H9 (cell line): ENCODE data around the gene ALKBH2. TPM values are rescaled to one million over a fixed set of nuclear protein-coding genes. Genes with fewer than 3 reads are reported as not detected.

Experiments used
- DNase-seq: peaks from one replicate; pipeline ENCODE4 v3.0.0-alpha.2; 2017
- H2AFZ ChIP-seq: one replicate; pipeline ENCODE4 v1.6.1; 2013; ENCODE audit warnings: mild to moderate bottlenecking, low read length, control low read depth, moderate library complexity
- H2AK5ac ChIP-seq: 2 replicates; pipeline ENCODE4 v1.6.1; 2013; ENCODE audit warnings: low read length, control low read depth, mixed read lengths; ENCODE audit not compliant: insufficient read length
- H2BK120ac ChIP-seq: one replicate; pipeline ENCODE4 v1.6.1; 2013; ENCODE audit warnings: low read depth, mild to moderate bottlenecking, low read length, control low read depth, inconsistent platforms; ENCODE audit not compliant: poor library complexity, severe bottlenecking
- H2BK12ac ChIP-seq: 2 replicates; pipeline ENCODE4 v1.6.1; 2013; ENCODE audit warnings: low read length, control low read depth, mixed read lengths, low read depth; ENCODE audit not compliant: insufficient read length
- H2BK15ac ChIP-seq: 2 replicates; pipeline ENCODE4 v1.6.1; 2013; ENCODE audit warnings: low read depth, low read length, control low read depth
- H2BK20ac ChIP-seq: one replicate; pipeline ENCODE4 v1.6.1; 2013; ENCODE audit warnings: low read depth, mild to moderate bottlenecking, low read length, control low read depth, inconsistent platforms; ENCODE audit not compliant: poor library complexity, severe bottlenecking
- H2BK5ac ChIP-seq: 2 replicates; pipeline ENCODE4 v1.6.1; 2013; ENCODE audit warnings: low read length, control low read depth, mixed read lengths; ENCODE audit not compliant: insufficient read length
- H3K14ac ChIP-seq: 2 replicates; pipeline ENCODE4 v1.6.1; 2013; ENCODE audit warnings: low read length, control low read depth; ENCODE audit not compliant: insufficient read depth
- H3K18ac ChIP-seq: 2 replicates; pipeline ENCODE4 v1.6.1; 2013; ENCODE audit warnings: low read depth, mild to moderate bottlenecking, mixed read lengths, low read length, control low read depth; ENCODE audit not compliant: insufficient read length
- H3K23ac ChIP-seq: 2 replicates; pipeline ENCODE4 v1.6.1; 2013; ENCODE audit warnings: low read length, control low read depth, mixed read lengths, low read depth; ENCODE audit not compliant: insufficient read length
- H3K23me2 ChIP-seq: 2 replicates; pipeline ENCODE4 v1.6.1; 2013; ENCODE audit warnings: low read depth, mild to moderate bottlenecking, mixed read lengths, low read length, control low read depth; ENCODE audit not compliant: insufficient read length, poor library complexity, severe bottlenecking
- H3K27ac ChIP-seq: 2 replicates; pipeline ENCODE4 v1.5.1; 2013; ENCODE audit warnings: low read length, control low read depth, mixed read lengths, low read depth; ENCODE audit not compliant: insufficient read length
- H3K27me3 ChIP-seq: 2 replicates; pipeline ENCODE4 v1.6.1; 2013; ENCODE audit warnings: low read length, control low read depth, inconsistent platforms; ENCODE audit not compliant: insufficient read depth
- H3K4ac ChIP-seq: 2 replicates; pipeline ENCODE4 v1.6.1; 2013; ENCODE audit warnings: low read depth, mild to moderate bottlenecking, control low read depth, inconsistent platforms, low read length, moderate library complexity
- H3K4me1 ChIP-seq: 2 replicates; pipeline ENCODE4 v1.6.1; 2013; ENCODE audit warnings: low read length, control low read depth, inconsistent platforms; ENCODE audit not compliant: insufficient read depth
- H3K4me2 ChIP-seq: 2 replicates; pipeline ENCODE4 v1.6.1; 2013; ENCODE audit warnings: low read length, control low read depth, mixed read lengths; ENCODE audit not compliant: insufficient read length, insufficient read depth
- H3K56ac ChIP-seq: 2 replicates; pipeline ENCODE4 v1.6.1; 2013; ENCODE audit warnings: low read depth, mild to moderate bottlenecking, mixed read lengths, low read length, control low read depth; ENCODE audit not compliant: insufficient read length
- H3K79me1 ChIP-seq: 2 replicates; pipeline ENCODE4 v1.6.1; 2013; ENCODE audit warnings: low read depth, mild to moderate bottlenecking, moderate library complexity, low read length, control low read depth, inconsistent platforms; ENCODE audit not compliant: insufficient read depth, poor library complexity, severe bottlenecking
- H3K79me2 ChIP-seq: 2 replicates; pipeline ENCODE4 v1.6.1; 2013; ENCODE audit warnings: low read length, control low read depth, inconsistent platforms; ENCODE audit not compliant: insufficient read depth
- H3K9ac ChIP-seq: 2 replicates; pipeline ENCODE4 v1.6.1; 2013; ENCODE audit warnings: low read length, control low read depth, mixed read lengths; ENCODE audit not compliant: insufficient read length; ENCODE audit errors: extremely low read depth
- H3K9me3 ChIP-seq: one replicate; pipeline ENCODE4 v1.6.1; 2013; ENCODE audit warnings: low read depth, low read length, inconsistent platforms; ENCODE audit not compliant: control insufficient read depth
- H3T11ph ChIP-seq: one replicate; pipeline ENCODE4 v1.6.1; 2013; ENCODE audit warnings: mild to moderate bottlenecking, low read length, control low read depth, inconsistent platforms
- H4K20me1 ChIP-seq: one replicate; pipeline ENCODE4 v1.6.1; 2013; ENCODE audit not compliant: control insufficient read depth, insufficient read length, insufficient read depth
- H4K5ac ChIP-seq: 2 replicates; pipeline ENCODE4 v1.6.1; 2013; ENCODE audit warnings: low read depth, mild to moderate bottlenecking, mixed read lengths, low read length, control low read depth; ENCODE audit not compliant: insufficient read length
- H4K8ac ChIP-seq: replicated peaks from 2 replicates; pipeline ENCODE4 v1.6.1; 2013; ENCODE audit warnings: low read length, control low read depth, mixed read lengths, low read depth; ENCODE audit not compliant: insufficient read length
- H4K91ac ChIP-seq: 2 replicates; pipeline ENCODE4 v1.6.1; 2013; ENCODE audit warnings: low read depth, mild to moderate bottlenecking, moderate library complexity, mixed read lengths, low read length, control low read depth; ENCODE audit not compliant: insufficient read length
- H3K27ac Mint-ChIP-seq, 3 experiments: 2 replicates in 2 of 3; 3 replicates in 1 of 3; pipeline ENCODE4 v1.8.0; 2020 to 2021; ENCODE audit warnings: mixed read lengths in 3 of 3, mild to moderate bottlenecking in 1 of 3, moderate library complexity in 1 of 3
- H3K27me3 Mint-ChIP-seq: 2 replicates; pipeline ENCODE4 v1.8.0; 2021; ENCODE audit warnings: low read depth, mild to moderate bottlenecking, moderate library complexity, mixed read lengths
- H3K36me3 Mint-ChIP-seq, 3 experiments: 2 replicates in 2 of 3; 3 replicates in 1 of 3; pipeline ENCODE4 v1.8.0; 2020 to 2021; ENCODE audit warnings: low read depth in 3 of 3, mixed read lengths in 3 of 3; ENCODE audit not compliant: insufficient read depth in 1 of 3
- H3K4me1 Mint-ChIP-seq, 2 experiments: 2 replicates each; pipeline ENCODE4 v1.8.0; 2020; ENCODE audit warnings: mixed read lengths in 2 of 2
- H3K4me3 Mint-ChIP-seq, 2 experiments: 2 replicates in 1 of 2; 3 replicates in 1 of 2; pipeline ENCODE4 v1.8.0; 2020 to 2021; ENCODE audit warnings: mild to moderate bottlenecking in 2 of 2, mixed read lengths in 2 of 2, moderate library complexity in 1 of 2
- H3K9me3 Mint-ChIP-seq, 2 experiments: 2 replicates in 1 of 2; 3 replicates in 1 of 2; pipeline ENCODE4 v1.8.0; 2020; ENCODE audit warnings: mild to moderate bottlenecking in 2 of 2, mixed read lengths in 2 of 2, moderate library complexity in 1 of 2
- CTCF ChIP-seq: fragments of 200-600 bp; sonication (generic); conservative IDR thresholded peaks from 3 replicates; pipeline ENCODE4 v1.8.0; 2021; ENCODE audit warnings: antibody characterized with exemption, mild to moderate bottlenecking
- WGBS: extraction: QIAGEN DNeasy Blood & Tissue Kit; methylation state at CpG from one replicate; pipeline ENCODE4 v1.1.7; 2013; ENCODE audit warnings: missing lambda C conversion rate, low lambda C conversion rate, mixed read lengths; ENCODE audit not compliant: insufficient read length; ENCODE audit errors: extremely low coverage; 5-methylcytosine and 5-hydroxymethylcytosine counted together
- total RNA-seq: library from RNA; stranded (reverse); gene quantifications from 2 replicates; pipeline ENCODE4 v1.2.1, GENCODE V29; 2021

Gene ALKBH2
- total RNA-seq, 1 experiment from 2014 or later, result 24.4 TPM

DNA sequence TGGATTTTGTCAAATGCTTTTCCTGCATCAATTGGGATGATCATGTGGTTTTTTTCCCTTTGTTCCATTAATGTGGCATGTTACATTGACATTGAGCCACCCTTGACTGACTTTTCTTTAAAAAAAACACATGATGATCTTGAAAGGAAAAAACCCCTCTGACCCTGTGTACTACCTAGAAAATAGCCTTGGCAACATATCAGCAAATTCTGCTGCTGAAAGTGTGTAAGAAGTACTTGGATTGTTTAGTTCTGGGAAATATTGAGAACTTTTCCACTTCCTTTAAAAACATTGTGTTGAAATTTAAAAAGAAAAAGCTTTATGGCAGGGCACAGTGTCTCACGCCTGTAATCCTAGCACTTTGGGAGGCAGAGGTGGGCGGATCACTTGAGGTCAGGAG is 43.8 kb upstream of the ALKBH2 start:
- Histone ChIP-seq H3K56ac (no peak overlapping the region), H3K9me3 (no peaks in the 10 kb centered on the region), H2AFZ (no peak overlapping the region), H4K91ac (no peak overlapping the region), H3K14ac (no peak overlapping the region), H4K5ac (no peak overlapping the region), H3K27me3 (no peaks in the 10 kb centered on the region; the same call in 1 of the 2 replicates), H3K9ac (no peak overlapping the region), H3T11ph (no peak overlapping the region), H3K23ac (no peak overlapping the region), H2BK5ac (no peak overlapping the region), H3K4me1 (no peaks in the 10 kb centered on the region), H3K23me2 (no peaks in the 10 kb centered on the region), H4K20me1 (no peaks in the 10 kb centered on the region), H3K79me1 (no peaks in the 10 kb centered on the region), H4K8ac (no peak overlapping the region), H3K27ac (no peak overlapping the region), H3K18ac (no peak overlapping the region), H2BK20ac (no peak overlapping the region), H2BK120ac (no peak overlapping the region), H2BK15ac (no peak overlapping the region), H3K79me2 (no peaks in the 10 kb centered on the region), H3K4ac (no peak overlapping the region), H3K4me2 (no peak overlapping the region), H2AK5ac (no peak overlapping the region), H2BK12ac (no peak overlapping the region)
- DNase-seq, result no peak
- Mint-ChIP-seq H3K4me3 (no peak overlapping the region), H3K36me3 (0 out of 7 replicates have a peak, but pooled peaks cover 0 to 1% (median 0%) of the 10 kb centered on the region in 3 experiments), H3K4me1 (0 out of 4 replicates have a peak, but pooled peaks cover 0 to 4% of the 10 kb centered on the region in 2 experiments), H3K9me3 (peaks cover 7 to 14% of the 10 kb centered on the region in 2 experiments), H3K27ac (no peak overlapping the region), H3K27me3 (no peaks in the 10 kb centered on the region; the same call in 1 of the 2 replicates)
- no CpG with 5 or more reads among the region's 2 CpGs for WGBS
- TF ChIP-seq CTCF, result no peak
